Neural cell (in vitro differentiated cells): ENCODE measurements around the gene IFITM10. TPM values are rescaled to one million over a fixed set of nuclear protein-coding genes. Genes with fewer than 3 reads are reported as not detected.

Experiments
- H2AFZ ChIP-seq: fragments of 200-600, 300-800 bp; sonication (generic), shearing (Covaris generic); 2 replicates; pipeline ENCODE4 v1.6.0; 2014; ENCODE audit warnings: low read depth, mild to moderate bottlenecking, antibody characterized with exemption, low read length, moderate library complexity
- H3F3A ChIP-seq: fragments of 200-600 bp; shearing (Covaris generic); 2 replicates; pipeline ENCODE4 v1.6.1; 2016; ENCODE audit warnings: mild to moderate bottlenecking, moderate library complexity, mixed read lengths, antibody characterized with exemption, low read length; ENCODE audit not compliant: insufficient read depth, poor library complexity, severe bottlenecking
- H3K27ac ChIP-seq: fragments of 200-600, 300-800 bp; sonication (generic), shearing (Covaris generic); 2 replicates; pipeline ENCODE4 v1.5.1; 2014; ENCODE audit warnings: mild to moderate bottlenecking, low read length, moderate library complexity
- H3K27me3 ChIP-seq: fragments of 300-800, 200-600 bp; sonication (generic), shearing (Covaris generic); 2 replicates; pipeline ENCODE4 v1.6.0; 2014; ENCODE audit warnings: mild to moderate bottlenecking, low read depth, low read length, moderate library complexity; ENCODE audit not compliant: insufficient read depth
- H3K36me3 ChIP-seq: fragments of 300-800, 200-600 bp; sonication (generic), shearing (Covaris generic); 2 replicates; pipeline ENCODE4 v1.5.1; 2014; ENCODE audit warnings: mild to moderate bottlenecking, antibody characterized with exemption, low read length, moderate library complexity; ENCODE audit not compliant: insufficient read depth
- H3K4me2 ChIP-seq: fragments of 300-800, 200-600 bp; sonication (generic), shearing (Covaris generic); 2 replicates; pipeline ENCODE4 v1.6.0; 2014; ENCODE audit warnings: mild to moderate bottlenecking, low read length
- H3K4me3 ChIP-seq: fragments of 300-800, 200-600 bp; sonication (generic), shearing (Covaris generic); 2 replicates; pipeline ENCODE4 v1.5.1; 2014; ENCODE audit warnings: mild to moderate bottlenecking, low read length, moderate library complexity
- H3K79me2 ChIP-seq: fragments of 200-600 bp; shearing (Covaris generic); replicated peaks from 2 replicates; pipeline ENCODE4 v1.6.0; 2014; ENCODE audit warnings: mild to moderate bottlenecking, low read length, moderate library complexity; ENCODE audit not compliant: insufficient read depth
- H3K9ac ChIP-seq: fragments of 300-800, 200-600 bp; sonication (generic), shearing (Covaris generic); 2 replicates; pipeline ENCODE4 v1.6.1; 2016; ENCODE audit warnings: mild to moderate bottlenecking, low read length, mixed read lengths
- H3K9me2 ChIP-seq: fragments of 200-600 bp; shearing (Covaris generic); 2 replicates; pipeline ENCODE4 v1.6.1; 2016; ENCODE audit warnings: mild to moderate bottlenecking, low read length, mixed read lengths; ENCODE audit not compliant: insufficient read depth
- H3K9me3 ChIP-seq: fragments of 200-600, 300-800 bp; sonication (generic), shearing (Covaris generic); 2 replicates; pipeline ENCODE4 v1.6.1; 2016; ENCODE audit warnings: mild to moderate bottlenecking, mixed run types, low read length, moderate library complexity, mixed read lengths
- H4K20me1 ChIP-seq: fragments of 200-600 bp; shearing (Covaris generic); 2 replicates; pipeline ENCODE4 v1.6.1; 2016; ENCODE audit warnings: mild to moderate bottlenecking, mixed run types; ENCODE audit not compliant: insufficient read depth
- CTCF ChIP-seq: fragments of 450-650 bp; IDR thresholded peaks from 2 replicates; pipeline ENCODE4 v1.5.1; 2014; ENCODE audit warnings: antibody characterized with exemption, mild to moderate bottlenecking, moderate library complexity; ENCODE audit not compliant: poor library complexity, severe bottlenecking
- EP300 ChIP-seq: fragments of 450-650 bp; conservative IDR thresholded peaks from 2 replicates; pipeline ENCODE4 v1.6.1; 2014; ENCODE audit warnings: antibody characterized with exemption, mild to moderate bottlenecking, moderate library complexity; ENCODE audit not compliant: poor library complexity, severe bottlenecking
- EZH2 ChIP-seq: fragments of 200-600, 300-800 bp; shearing (Covaris generic), sonication (generic); IDR thresholded peaks from 2 replicates; pipeline ENCODE4 v1.6.1; 2014; ENCODE audit warnings: antibody characterized with exemption, low read length, borderline replicate concordance, mild to moderate bottlenecking; ENCODE audit not compliant: insufficient read depth, poor library complexity, severe bottlenecking
- MXI1 ChIP-seq: fragments of 450-650 bp; conservative IDR thresholded peaks from 2 replicates; pipeline ENCODE4 v1.6.1; 2014; ENCODE audit warnings: antibody characterized with exemption, mild to moderate bottlenecking; ENCODE audit not compliant: poor library complexity, severe bottlenecking
- POLR2AphosphoS5 ChIP-seq: IDR thresholded peaks from 2 replicates; pipeline ENCODE4 v1.6.1; 2012
- RAD21 ChIP-seq: fragments of 450-650 bp; conservative IDR thresholded peaks from 2 replicates; pipeline ENCODE4 v1.6.1; 2014; ENCODE audit warnings: antibody characterized with exemption, mild to moderate bottlenecking, moderate library complexity
- REST ChIP-seq: IDR thresholded peaks from 2 replicates; pipeline ENCODE4 v1.6.1; 2012; ENCODE audit warnings: borderline replicate concordance
- SMC3 ChIP-seq: fragments of 450-650 bp; conservative IDR thresholded peaks from 2 replicates; pipeline ENCODE4 v1.6.1; 2014; ENCODE audit warnings: antibody characterized with exemption, mild to moderate bottlenecking, moderate library complexity; ENCODE audit not compliant: poor library complexity
- TAF1 ChIP-seq: IDR thresholded peaks from 2 replicates; pipeline ENCODE4 v1.6.1; 2012; ENCODE audit warnings: low read depth
- polyA plus RNA-seq: library from polyadenylated mRNA; depleted of rRNA; stranded (reverse); fragments of >200 nt; gene quantifications from 2 replicates; pipeline ENCODE4 v1.2.3, GENCODE V29; 2014

Gene IFITM10
- polyA plus RNA-seq, 1 donor from 2014 or later = 1.1 TPM

- Histone ChIP-seq H3K9me3 (no peaks in the 10 kb centered on the region), H3K4me2 (no peak overlapping the region), H2AFZ (no peak overlapping the region), H4K20me1 (no peaks in the 10 kb centered on the region), H3K9ac (no peak overlapping the region), H3K27ac (no peak overlapping the region), H3K79me2 (no peaks in the 10 kb centered on the region), H3K36me3 (no peaks in the 10 kb centered on the region), H3K27me3 (no peaks in the 10 kb centered on the region), H3F3A (no peaks in the 10 kb centered on the region), H3K4me3 (no peak overlapping the region), H3K9me2 (no peaks in the 10 kb centered on the region)
- TF ChIP-seq SMC3 = no peak
- no peak for TF ChIP-seq EZH2
- no peak for TF ChIP-seq EP300
- no peak for TF ChIP-seq POLR2AphosphoS5
- no peak for TF ChIP-seq REST
- no peak for TF ChIP-seq TAF1
- no peak for TF ChIP-seq RAD21
- TF ChIP-seq MXI1 = no peak
- TF ChIP-seq CTCF = no peak
Measured at GRCh38 chr11:1782031-1782590, 31.7 kb upstream of the IFITM10 start.

GRCh38 chr11:1781593-1781975, 31.2 kb upstream of the IFITM10 start:
- Histone ChIP-seq H3K79me2 (no peaks in the 10 kb centered on the region), H3K9me3 (no peaks in the 10 kb centered on the region), H4K20me1 (no peaks in the 10 kb centered on the region), H3K4me3 (no peak overlapping the region), H3K36me3 (no peaks in the 10 kb centered on the region), H3K27ac (no peak overlapping the region), H3K27me3 (no peaks in the 10 kb centered on the region), H3K9me2 (no peaks in the 10 kb centered on the region), H3K9ac (no peak overlapping the region), H2AFZ (no peak overlapping the region), H3K4me2 (no peak overlapping the region), H3F3A (no peaks in the 10 kb centered on the region)
- TF ChIP-seq TAF1 = no peak
- no peak for TF ChIP-seq RAD21
